ENCODE results near the gene BTAF1.

BTAF1 gene

GRCh38 chr10:91896212-91896756 lies 27.3 kb upstream of the BTAF1 start:
- Mint-ChIP-seq H3K36me3 (ENCODE audit: low read depth) (no peaks in the 10 kb centered on the region), H3K27ac (no peak overlapping the region), H3K27me3 (peaks cover 6% of the 10 kb centered on the region), H3K4me3 (no peak overlapping the region), H3K4me1 (peaks cover 4% of the 10 kb centered on the region), H3K9me3 (no peaks in the 10 kb centered on the region)
- DNase-seq, result no peak
- no peak for ATAC-seq

DNA sequence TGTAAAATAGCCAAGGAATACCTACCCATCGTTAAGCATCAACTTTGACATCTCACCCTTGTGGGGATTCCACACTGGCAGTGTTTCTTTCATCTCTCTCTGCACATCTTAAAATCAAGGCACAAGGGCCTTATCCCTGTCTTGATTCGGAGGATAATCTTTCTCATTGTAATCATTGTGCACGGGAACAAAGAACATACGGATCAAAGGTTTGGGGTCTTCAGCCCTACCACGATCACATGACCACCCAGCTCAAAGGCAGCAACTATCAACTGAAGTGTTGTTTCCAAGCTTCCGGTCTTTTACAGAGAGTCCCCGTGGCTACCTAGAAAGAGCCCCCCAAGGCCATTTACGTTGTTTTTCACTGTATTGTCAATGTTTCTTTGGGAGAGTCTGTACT lies 26.1 kb upstream of the BTAF1 start:
- no peaks in the 10 kb centered on the region for H3K36me3 Mint-ChIP-seq (ENCODE audit: low read depth)
- H3K4me1 Mint-ChIP-seq, result peaks cover 15% of the 10 kb centered on the region
- H3K27me3 Mint-ChIP-seq, result peaks cover 6% of the 10 kb centered on the region
- H3K9me3 Mint-ChIP-seq, result no peaks in the 10 kb centered on the region
- H3K4me3 Mint-ChIP-seq, result no peak overlapping the region
- no peak for ATAC-seq
- H3K27ac Mint-ChIP-seq, result no peak overlapping the region
- DNase-seq, result no peak

- peak; percentile 52 for DNase-seq
- ATAC-seq, result peak; percentile 100
- Mint-ChIP-seq H3K4me1 (peaks cover 25% of the 10 kb centered on the region), H3K27me3 (peaks cover 6% of the 10 kb centered on the region), H3K4me3 (no peak overlapping the region), H3K9me3 (no peaks in the 10 kb centered on the region), H3K27ac (peak overlapping the region; percentile 79), H3K36me3 (ENCODE audit: low read depth) (peaks cover 4% of the 10 kb centered on the region)
Measured at GRCh38 chr10:91901784-91902677, 21.5 kb upstream of the BTAF1 start.

GRCh38 chr10:91907033-91907594 lies 16.5 kb upstream of the BTAF1 start:
- no peaks in the 10 kb centered on the region for H3K27me3 Mint-ChIP-seq
- H3K9me3 Mint-ChIP-seq, result no peaks in the 10 kb centered on the region
- DNase-seq, result no peak
- peak overlapping the region; percentile 86 for H3K4me3 Mint-ChIP-seq
- peaks cover 33% of the 10 kb centered on the region for H3K4me1 Mint-ChIP-seq
- no peak for ATAC-seq
- H3K36me3 Mint-ChIP-seq (ENCODE audit: low read depth), result peaks cover 5% of the 10 kb centered on the region
- H3K27ac Mint-ChIP-seq, result peak overlapping the region; percentile 76

DNA sequence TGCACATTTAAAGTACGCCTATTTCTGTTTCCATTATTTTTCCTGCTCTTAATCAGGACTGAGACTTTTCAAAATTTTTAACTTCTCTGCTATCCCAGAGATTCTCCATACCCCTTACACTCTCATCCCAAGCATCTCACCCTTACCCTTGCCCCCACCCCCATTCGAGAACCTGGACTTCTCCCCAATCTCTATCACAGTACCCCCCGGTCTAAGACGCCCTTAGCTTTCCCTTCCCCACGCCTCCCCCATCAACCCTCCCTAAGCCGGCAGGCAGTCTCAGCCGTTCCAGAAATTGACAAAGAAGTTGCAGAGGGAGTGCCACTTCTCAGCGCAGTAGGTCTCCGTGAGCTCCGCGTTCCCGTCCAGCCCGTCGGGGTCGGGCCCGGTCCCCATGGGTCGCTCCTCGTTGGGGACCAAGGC lies 15.6 kb upstream of the BTAF1 start:
- ATAC-seq, result no peak

DNA sequence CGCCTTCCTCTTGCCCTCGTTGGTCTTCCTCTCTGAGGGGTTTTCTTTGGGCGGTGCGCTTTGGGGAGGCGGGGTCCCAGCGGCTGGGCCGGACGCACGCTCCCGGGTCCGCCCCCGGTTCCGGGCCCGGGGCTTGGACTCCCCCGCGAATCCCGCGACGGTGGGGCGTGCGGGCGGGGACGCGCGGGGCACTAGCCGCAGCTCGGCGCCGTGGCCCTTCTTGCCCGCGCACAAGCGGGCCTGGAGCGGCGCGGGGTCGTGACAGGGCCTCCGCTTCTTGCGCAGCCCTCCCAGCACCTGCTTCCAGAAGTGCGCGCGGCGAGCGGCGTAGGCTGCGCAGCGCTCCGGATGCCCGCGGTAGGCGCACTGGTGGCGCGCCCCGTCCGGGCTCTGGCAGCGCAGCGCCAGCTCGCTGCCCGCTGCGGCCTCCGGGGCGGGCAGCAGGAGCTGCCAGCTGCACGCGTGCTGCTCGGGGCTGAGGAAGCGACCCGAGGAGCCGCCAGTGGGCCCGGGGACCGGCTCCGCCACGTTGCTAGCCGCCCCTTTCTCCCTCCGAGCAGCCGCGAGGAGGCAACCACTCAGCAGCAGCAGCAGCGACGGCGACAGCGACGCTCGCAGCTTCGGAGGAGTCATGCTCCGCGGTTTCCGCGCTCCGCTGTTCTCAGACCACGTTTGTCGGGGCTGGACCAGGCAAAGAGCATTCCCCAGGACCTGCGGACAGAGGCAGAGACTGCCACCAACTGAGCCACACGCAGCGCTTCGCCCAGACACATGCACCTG lies 15.0 kb upstream of the BTAF1 start:
- H3K27ac Mint-ChIP-seq, result peak overlapping the region; percentile 83
- no peaks in the 10 kb centered on the region for H3K9me3 Mint-ChIP-seq
- H3K4me1 Mint-ChIP-seq, result peaks cover 25% of the 10 kb centered on the region
- peaks cover 5% of the 10 kb centered on the region for H3K36me3 Mint-ChIP-seq (ENCODE audit: low read depth)
- H3K27me3 Mint-ChIP-seq, result peaks cover 8% of the 10 kb centered on the region
- DNase-seq (peak; percentile 77), ATAC-seq (peak; percentile 89)
- peak overlapping the region; percentile 86 for H3K4me3 Mint-ChIP-seq

More for the DNA sequence above, 15.6 kb upstream of the BTAF1 start:
- H3K9me3 Mint-ChIP-seq, result no peaks in the 10 kb centered on the region
- H3K4me3 Mint-ChIP-seq, result peak overlapping the region; percentile 86
- H3K27ac Mint-ChIP-seq, result peak overlapping the region; percentile 76
- peaks cover 5% of the 10 kb centered on the region for H3K36me3 Mint-ChIP-seq (ENCODE audit: low read depth)
- H3K27me3 Mint-ChIP-seq, result peaks cover 2% of the 10 kb centered on the region
- no peak for DNase-seq
- peaks cover 25% of the 10 kb centered on the region for H3K4me1 Mint-ChIP-seq

DNA sequence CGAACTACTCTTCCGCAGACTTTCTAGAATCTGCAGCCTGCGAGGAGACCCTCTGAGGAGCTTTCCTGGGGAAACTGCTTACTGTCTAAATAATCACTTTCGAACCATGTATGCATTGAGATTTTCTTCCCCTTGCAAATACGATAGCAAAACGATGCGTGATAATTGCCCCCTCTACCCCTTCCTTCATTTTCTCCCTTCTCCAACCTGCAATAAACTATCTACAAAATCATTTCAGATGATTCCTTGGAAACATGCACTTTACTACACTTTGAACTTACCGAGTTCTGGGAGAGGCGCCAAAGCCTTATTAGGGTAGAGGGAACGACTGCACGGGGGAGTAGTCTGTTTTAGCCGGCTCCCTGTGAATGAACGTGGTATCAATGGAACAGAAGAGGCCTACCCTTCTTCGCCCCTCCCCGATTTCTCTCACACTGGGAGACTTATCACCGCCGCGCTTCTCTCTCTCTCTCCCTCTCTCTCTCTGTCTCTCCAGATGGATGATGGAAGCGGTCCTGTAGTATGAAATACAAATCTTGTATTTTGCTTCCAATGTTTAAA lies 14.4 kb upstream of the BTAF1 start, which contains the start of gene FGFBP3:
TSS of gene FGFBP3 (minus strand) at position 370 of the 561 bp plus-strand sequence. CDS start 517 bp downstream, outside the sequence.
- ATAC-seq, result peak; percentile 54

GRCh38 chr10:91910467-91910866 lies 13.1 kb upstream of the BTAF1 start:
- Mint-ChIP-seq H3K27me3 (peaks cover 17% of the 10 kb centered on the region), H3K4me1 (peaks cover 25% of the 10 kb centered on the region), H3K36me3 (ENCODE audit: low read depth) (peaks cover 5% of the 10 kb centered on the region), H3K4me3 (no peak overlapping the region), H3K9me3 (no peaks in the 10 kb centered on the region), H3K27ac (no peak overlapping the region)
- DNase-seq (no peak), ATAC-seq (no peak)

More for the DNA sequence above, 14.4 kb upstream of the BTAF1 start, which contains the start of gene FGFBP3:
- peaks cover 25% of the 10 kb centered on the region for H3K4me1 Mint-ChIP-seq
- H3K27me3 Mint-ChIP-seq, result peaks cover 14% of the 10 kb centered on the region
- H3K27ac Mint-ChIP-seq, result peak within 1 kb of the TSS; percentile 83
- H3K36me3 Mint-ChIP-seq (ENCODE audit: low read depth), result peaks cover 5% of the 10 kb centered on the region
- peak within 1 kb of the TSS; percentile 85 for H3K4me3 Mint-ChIP-seq
- H3K9me3 Mint-ChIP-seq, result no peaks in the 10 kb centered on the region
- DNase-seq, result peak; percentile 51

- Mint-ChIP-seq H3K9me3 (no peaks in the 10 kb centered on the region), H3K4me3 (no peak overlapping the region), H3K4me1 (peaks cover 16% of the 10 kb centered on the region), H3K36me3 (ENCODE audit: low read depth) (peaks cover 1% of the 10 kb centered on the region), H3K27me3 (peaks cover 21% of the 10 kb centered on the region), H3K27ac (no peak overlapping the region)
- DNase-seq, result no peak
- no peak for ATAC-seq
Measured at GRCh38 chr10:91919651-91920050, 3.9 kb upstream of the BTAF1 start.

- Mint-ChIP-seq H3K27ac (peak overlapping the region; percentile 96), H3K4me3 (peak overlapping the region; percentile 90), H3K4me1 (peaks cover 52% of the 10 kb centered on the region), H3K36me3 (ENCODE audit: low read depth) (peaks cover 21% of the 10 kb centered on the region), H3K9me3 (no peaks in the 10 kb centered on the region), H3K27me3 (no peaks in the 10 kb centered on the region)
- DNase-seq, result no peak
- no peak for ATAC-seq
Measured at GRCh38 chr10:91924212-91925021, 847 bp downstream of the BTAF1 start.

DNA sequence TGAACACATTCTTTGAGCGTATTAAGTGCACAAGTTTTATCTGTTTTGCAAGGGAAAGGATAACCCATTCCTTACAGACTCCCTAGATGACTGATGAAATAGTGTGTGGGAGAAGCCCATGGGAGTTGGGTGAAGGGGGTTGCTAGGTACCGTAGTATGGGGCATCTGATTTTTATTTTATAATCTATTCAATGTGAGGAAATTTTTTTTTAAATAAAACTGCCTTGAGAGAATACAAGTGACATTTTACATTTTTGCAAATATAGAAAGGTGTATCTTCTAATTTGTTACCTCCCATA lies 1.4 kb downstream of the BTAF1 start:
- ATAC-seq (no peak), DNase-seq (no peak)
- Mint-ChIP-seq H3K36me3 (ENCODE audit: low read depth) (peaks cover 21% of the 10 kb centered on the region), H3K4me3 (peak overlapping the region; percentile 90), H3K9me3 (no peaks in the 10 kb centered on the region), H3K27me3 (no peaks in the 10 kb centered on the region), H3K4me1 (peaks cover 52% of the 10 kb centered on the region), H3K27ac (no peak overlapping the region)

GRCh38 chr10:91930939-91931338 lies 7.4 kb downstream of the BTAF1 start:
- Mint-ChIP-seq H3K4me3 (no peak overlapping the region), H3K36me3 (ENCODE audit: low read depth) (peaks cover 48% of the 10 kb centered on the region), H3K27me3 (no peaks in the 10 kb centered on the region), H3K4me1 (peaks cover 61% of the 10 kb centered on the region), H3K9me3 (no peaks in the 10 kb centered on the region), H3K27ac (no peak overlapping the region)
- DNase-seq (no peak), ATAC-seq (no peak)

DNA sequence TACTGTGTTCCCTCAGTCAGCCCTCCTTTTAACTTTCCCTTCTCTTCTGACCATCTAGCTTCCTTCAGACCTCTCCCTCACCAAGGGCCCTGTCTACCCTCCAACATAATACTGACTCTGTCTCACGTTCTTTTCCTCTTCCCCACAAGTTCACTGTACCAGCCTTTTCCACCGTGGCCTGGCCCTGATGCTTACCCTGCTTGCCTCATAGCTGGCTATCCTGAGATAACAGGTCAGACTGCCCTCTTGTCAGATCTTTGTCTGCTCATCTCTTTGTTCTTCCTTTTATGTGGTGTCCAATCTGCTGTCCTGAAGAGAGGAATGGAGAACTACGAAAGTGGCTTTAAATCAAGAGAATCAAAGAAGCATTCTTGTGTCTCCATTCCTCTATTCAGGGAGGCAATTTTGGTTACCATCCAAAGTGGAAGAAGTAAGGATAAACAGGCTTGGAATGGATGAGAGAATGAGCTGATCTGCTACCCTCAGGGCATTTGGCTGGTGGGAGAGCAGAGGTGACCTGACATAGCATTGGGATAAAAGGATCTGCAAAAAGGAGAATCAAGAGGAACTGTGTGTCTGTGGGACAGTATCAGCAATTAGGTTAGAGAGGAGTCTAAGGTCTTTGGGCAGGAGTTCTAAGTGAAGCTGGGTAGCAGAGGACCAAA lies 8.1 kb downstream of the BTAF1 start:
- peaks cover 53% of the 10 kb centered on the region for H3K4me1 Mint-ChIP-seq
- peaks cover 48% of the 10 kb centered on the region for H3K36me3 Mint-ChIP-seq (ENCODE audit: low read depth)
- no peak for ATAC-seq

More for the DNA sequence above, 8.1 kb downstream of the BTAF1 start:
- H3K27ac Mint-ChIP-seq, result no peak overlapping the region
- no peak for DNase-seq
- H3K4me3 Mint-ChIP-seq, result no peak overlapping the region
- H3K27me3 Mint-ChIP-seq, result no peaks in the 10 kb centered on the region
- no peaks in the 10 kb centered on the region for H3K9me3 Mint-ChIP-seq

All from activated naive CD8-positive, alpha-beta T cell treated with anti-CD3 and anti-CD28 coated beads, Interleukin-2, amount 50 U/mL, for 24 hours (primary cell).